Activated CD8-positive, alpha-beta T cell treated with anti-CD3 and anti-CD28 coated beads for 36 hours (primary cell): ENCODE results near the gene CNOT1. TPM values are rescaled to one million over a fixed set of nuclear protein-coding genes. Genes with fewer than 3 reads are reported as not detected.
"Not testable (repeated sequence)": the region's sequence is repeated elsewhere in the genome, so short reads cannot be mapped to it uniquely, and the experiment has no call there.

Experiments
- ATAC-seq: fragments of 200-7000 bp; cut with Tn5 transposase; one replicate; pipeline ENCODE4 v1.10.0; 2021; ENCODE audit warnings: mild to moderate bottlenecking, moderate library complexity
- CTCF ChIA-PET: fragments of 350-600 bp; sonication (Branson Sonifier 250); formaldehyde crosslinking; loops from one replicate; lab custom pipeline; 2021; ENCODE audit warnings: antibody characterized with exemption; lab: Charles Lee
- POLR2A ChIA-PET: fragments of 350-600 bp; sonication (Branson Sonifier 250); formaldehyde crosslinking; loops from one replicate; lab custom pipeline; 2021; ENCODE audit warnings: antibody characterized with exemption; lab: Charles Lee
- DNase-seq: peaks from one replicate; pipeline ENCODE4 v3.0.0-alpha.2; 2020
- H3K27ac Mint-ChIP-seq: one replicate; pipeline ENCODE4 v1.8.0; 2021; ENCODE audit warnings: mild to moderate bottlenecking, mixed read lengths
- H3K27me3 Mint-ChIP-seq: one replicate; pipeline ENCODE4 v1.8.0; 2021; ENCODE audit warnings: mixed read lengths
- H3K36me3 Mint-ChIP-seq: one replicate; pipeline ENCODE4 v1.8.0; 2021; ENCODE audit warnings: low read depth, mixed read lengths
- H3K4me1 Mint-ChIP-seq: one replicate; pipeline ENCODE4 v1.8.0; 2021; ENCODE audit warnings: low read depth, mixed read lengths
- H3K4me3 Mint-ChIP-seq: one replicate; pipeline ENCODE4 v1.8.0; 2021; ENCODE audit warnings: mild to moderate bottlenecking, moderate library complexity, mixed read lengths
- H3K9me3 Mint-ChIP-seq: one replicate; pipeline ENCODE4 v1.8.0; 2021; ENCODE audit warnings: mixed read lengths
- intact Hi-C: fragments of 100-400 bp; cut with micrococcal nuclease; formaldehyde crosslinking; loops from one replicate; pipeline ENCODE4 v1.10.0; 2022
- total RNA-seq, 2 experiments: library from RNA; stranded (reverse); gene quantifications; one replicate each; pipeline ENCODE4 v1.2.3, GENCODE V29; 2021
- TF ChIP-seq, protein P1 (sequence below): fragments of 200-600 bp; IDR thresholded peaks from one replicate; pipeline ENCODE4 v1.8.0; 2022; ENCODE audit warnings: antibody characterized with exemption, mild to moderate bottlenecking

CNOT1 gene
- total RNA-seq, 2 experiments from 2014 or later = 274 to 281 TPM

DNA sequence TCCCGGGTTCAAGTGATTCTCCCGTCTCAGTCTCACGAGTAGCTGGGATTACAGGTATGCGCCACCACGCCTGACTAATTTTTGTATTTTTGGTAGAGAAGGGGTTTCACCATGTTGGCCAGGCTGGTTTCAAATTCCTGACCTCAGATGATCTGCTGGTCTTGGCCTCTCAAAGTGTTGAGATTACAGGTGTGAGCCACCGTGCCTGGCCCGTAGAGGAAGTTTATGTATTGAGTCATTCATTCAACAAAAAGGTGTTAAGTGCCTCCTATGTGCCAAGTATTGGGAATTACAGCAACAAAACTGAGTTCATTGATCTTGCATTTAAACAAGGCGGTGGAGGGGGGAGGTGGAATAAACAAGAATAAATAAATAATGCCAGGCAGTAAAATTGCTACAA is 10.2 kb upstream of the CNOT1 start:
- ATAC-seq (no peak), DNase-seq (no peak)
- Mint-ChIP-seq H3K4me3 (no peak overlapping the region), H3K27me3 (peaks cover 1% of the 10 kb centered on the region), H3K27ac (no peak overlapping the region), H3K9me3 (no peaks in the 10 kb centered on the region), H3K36me3 (no peaks in the 10 kb centered on the region), H3K4me1 (no peaks in the 10 kb centered on the region)
- intact Hi-C loops = no loop called here
- TF ChIP-seq, protein P1, sequence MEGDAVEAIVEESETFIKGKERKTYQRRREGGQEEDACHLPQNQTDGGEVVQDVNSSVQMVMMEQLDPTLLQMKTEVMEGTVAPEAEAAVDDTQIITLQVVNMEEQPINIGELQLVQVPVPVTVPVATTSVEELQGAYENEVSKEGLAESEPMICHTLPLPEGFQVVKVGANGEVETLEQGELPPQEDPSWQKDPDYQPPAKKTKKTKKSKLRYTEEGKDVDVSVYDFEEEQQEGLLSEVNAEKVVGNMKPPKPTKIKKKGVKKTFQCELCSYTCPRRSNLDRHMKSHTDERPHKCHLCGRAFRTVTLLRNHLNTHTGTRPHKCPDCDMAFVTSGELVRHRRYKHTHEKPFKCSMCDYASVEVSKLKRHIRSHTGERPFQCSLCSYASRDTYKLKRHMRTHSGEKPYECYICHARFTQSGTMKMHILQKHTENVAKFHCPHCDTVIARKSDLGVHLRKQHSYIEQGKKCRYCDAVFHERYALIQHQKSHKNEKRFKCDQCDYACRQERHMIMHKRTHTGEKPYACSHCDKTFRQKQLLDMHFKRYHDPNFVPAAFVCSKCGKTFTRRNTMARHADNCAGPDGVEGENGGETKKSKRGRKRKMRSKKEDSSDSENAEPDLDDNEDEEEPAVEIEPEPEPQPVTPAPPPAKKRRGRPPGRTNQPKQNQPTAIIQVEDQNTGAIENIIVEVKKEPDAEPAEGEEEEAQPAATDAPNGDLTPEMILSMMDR = no peak
- CTCF ChIA-PET = interaction anchor here (0.6 to 1.2 kb wide), 3 partner anchors 60 to 128 kb away, joined by 3 read pairs; no protein-coding TSS in a partner anchor
- POLR2A ChIA-PET = no interaction called here

DNA sequence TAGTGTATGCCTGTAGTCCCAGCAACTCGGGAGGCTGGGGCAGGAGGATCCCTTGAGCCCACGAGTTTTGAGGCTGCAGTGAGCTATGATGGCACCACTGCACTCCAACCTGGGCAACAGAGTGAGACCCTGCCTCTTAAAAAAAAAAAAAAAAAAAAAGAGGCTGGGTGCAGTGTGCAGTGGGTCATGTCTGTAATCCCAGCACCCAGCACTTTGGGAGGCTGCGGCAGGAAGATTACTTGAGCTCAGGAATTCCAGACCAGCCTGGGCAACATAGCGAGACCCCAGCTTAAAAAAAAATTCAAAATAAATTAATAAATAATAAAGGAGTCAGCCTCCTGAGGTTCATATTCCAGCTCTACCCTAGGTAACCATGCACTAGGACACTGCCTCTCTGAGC is 9.6 kb upstream of the CNOT1 start:
- intact Hi-C loops = no loop called here
- Mint-ChIP-seq H3K27ac (no peak overlapping the region), H3K4me1 (no peaks in the 10 kb centered on the region), H3K36me3 (no peaks in the 10 kb centered on the region), H3K9me3 (no peaks in the 10 kb centered on the region), H3K27me3 (peaks cover 1% of the 10 kb centered on the region), H3K4me3 (no peak overlapping the region)
- ATAC-seq = no peak
- no peak for DNase-seq
- ChIA-PET POLR2A (no interaction called here), CTCF (interaction anchor here (0.6 to 1.2 kb wide), 3 partner anchors 61 to 117 kb away, joined by 3 to 4 read pairs (median 3); no protein-coding TSS in a partner anchor)
- TF ChIP-seq, protein P1 = no peak

DNA sequence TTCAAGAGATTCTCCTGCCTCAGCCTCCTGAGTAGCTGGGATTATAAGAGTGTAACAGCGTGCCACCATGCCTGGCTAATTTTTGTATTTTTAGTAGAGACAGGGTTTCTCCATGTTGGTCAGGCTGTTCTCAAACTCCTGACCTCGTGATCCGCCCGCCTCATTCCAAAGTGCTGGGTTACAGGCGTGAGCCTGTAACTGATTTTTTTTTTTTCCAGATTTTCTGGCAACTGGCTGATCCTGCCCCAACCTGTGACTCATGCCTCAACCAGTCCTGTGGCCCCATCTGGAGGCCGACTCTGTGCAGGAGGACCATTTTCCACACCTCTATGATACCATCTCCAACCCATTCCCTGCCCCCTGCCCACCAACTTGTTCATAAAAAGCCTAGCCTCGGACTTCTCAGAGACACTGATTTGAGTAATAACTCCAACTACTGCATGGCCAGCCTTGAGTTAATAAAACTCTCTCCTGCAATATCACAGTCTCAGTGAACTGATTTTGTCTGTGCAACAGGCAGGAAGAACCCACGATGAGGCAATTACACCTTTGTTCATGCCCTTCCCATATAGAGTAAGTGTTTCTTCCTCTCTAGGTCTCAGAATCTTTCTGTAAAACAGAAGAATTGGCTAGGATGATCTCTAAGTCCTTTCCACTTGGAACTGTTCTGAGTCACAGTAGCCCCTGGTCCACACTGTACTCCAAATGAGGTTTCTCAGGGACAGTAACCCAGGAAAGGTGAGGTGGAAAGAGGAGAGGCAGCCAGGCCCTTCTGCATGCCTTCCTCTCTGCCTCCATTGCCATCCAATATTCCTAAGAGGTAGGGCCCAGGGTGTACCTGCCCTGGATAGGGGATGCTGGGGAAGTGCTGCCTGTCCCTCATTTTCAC is 8.8 kb upstream of the CNOT1 start:
- H3K36me3 Mint-ChIP-seq = no peaks in the 10 kb centered on the region
- no peaks in the 10 kb centered on the region for H3K4me1 Mint-ChIP-seq
- H3K9me3 Mint-ChIP-seq = no peaks in the 10 kb centered on the region
- ATAC-seq (no peak), DNase-seq (no peak)
- CTCF ChIA-PET = interaction anchor here (0.6 kb wide), 1 partner anchor 92 kb away, joined by 4 read pairs; no protein-coding TSS in a partner anchor
- no peak overlapping the region for H3K4me3 Mint-ChIP-seq
- H3K27ac Mint-ChIP-seq = no peak overlapping the region
- peaks cover 1% of the 10 kb centered on the region for H3K27me3 Mint-ChIP-seq
- TF ChIP-seq, protein P1 = no peak
- intact Hi-C loops = no loop called here
- POLR2A ChIA-PET = interaction anchor here (0.9 kb wide), 1 partner anchor 9 kb away, joined by 3 read pairs; the partner anchor contains the start of gene CNOT1

DNA sequence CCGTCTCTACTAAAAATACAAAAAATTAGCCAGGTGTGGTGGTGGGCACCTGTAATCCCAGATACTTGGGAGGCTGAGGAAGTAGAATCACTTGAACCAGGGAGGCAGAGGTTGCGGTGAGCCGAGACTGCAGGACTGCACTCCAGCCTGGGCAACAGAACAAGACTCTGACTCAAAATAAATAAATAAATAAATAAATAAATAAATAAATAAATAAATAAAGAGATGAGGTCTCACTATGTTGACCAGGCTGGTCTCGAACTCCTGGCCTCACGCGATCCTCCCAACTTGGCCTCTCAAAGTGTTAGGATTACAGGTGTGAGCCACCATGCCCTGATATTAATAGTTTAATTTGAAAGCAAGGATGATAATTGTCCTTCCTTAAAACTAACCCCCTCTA is 7.4 kb upstream of the CNOT1 start:
- H3K27ac Mint-ChIP-seq, ATAC-seq, H3K9me3 Mint-ChIP-seq, H3K4me1 Mint-ChIP-seq, H3K4me3 Mint-ChIP-seq, H3K36me3 Mint-ChIP-seq, DNase-seq, intact Hi-C loops, H3K27me3 Mint-ChIP-seq: not testable (repeated sequence)
- POLR2A ChIA-PET = interaction anchor here (0.9 kb wide), 1 partner anchor 8 kb away, joined by 3 read pairs; the partner anchor contains the start of gene CNOT1
- CTCF ChIA-PET = interaction anchor here (1.2 kb wide), 1 partner anchor 47 kb away, joined by 3 read pairs; the partner anchor contains the start of gene SLC38A7

DNA sequence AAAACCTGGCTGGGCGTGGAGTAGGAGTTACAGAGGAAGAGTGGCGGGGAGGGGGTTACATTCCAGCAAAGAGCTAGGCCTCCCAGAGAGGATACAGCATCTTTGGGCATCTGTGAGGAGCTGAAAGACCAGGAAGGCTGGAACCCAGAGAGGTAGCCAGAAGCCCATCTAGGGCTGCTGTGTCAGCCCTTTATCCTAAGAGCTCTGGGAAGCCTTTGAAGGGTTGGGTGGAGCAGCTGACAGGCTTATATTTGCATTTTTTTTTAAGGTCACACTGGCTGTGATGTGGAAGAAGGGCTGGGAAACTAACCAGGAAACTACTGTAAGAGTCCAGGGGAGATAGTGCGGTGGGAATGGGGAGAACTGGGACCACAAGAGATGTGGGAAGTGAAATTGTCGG is 6.8 kb upstream of the CNOT1 start:
- intact Hi-C loops = no loop called here
- CTCF ChIA-PET = interaction anchor here (1.2 kb wide), 1 partner anchor 48 kb away, joined by 3 read pairs; the partner anchor contains the start of gene SLC38A7

More for the DNA sequence above, 6.8 kb upstream of the CNOT1 start:
- Mint-ChIP-seq H3K27me3 (peaks cover 1% of the 10 kb centered on the region), H3K4me3 (no peak overlapping the region), H3K9me3 (no peaks in the 10 kb centered on the region), H3K4me1 (peaks cover 3% of the 10 kb centered on the region), H3K36me3 (no peaks in the 10 kb centered on the region), H3K27ac (no peak overlapping the region)
- ATAC-seq (no peak), DNase-seq (no peak)
- TF ChIP-seq, protein P1 = no peak
- POLR2A ChIA-PET = no interaction called here
